Stomach (tissue), 19 donors: ENCODE results near the gene PCDHA8. TPM values are rescaled to one million over a fixed set of nuclear protein-coding genes. Genes with fewer than 3 reads are reported as not detected.
"Not testable (repeated sequence)": the region's sequence is repeated elsewhere in the genome, so short reads cannot be mapped to it uniquely, and the experiment has no call there.

ENCODE experiments used
- DNase-seq, 2 donors: peaks; one replicate each; pipeline versions ENCODE4 v3.0.0 to v3.0.0-alpha.2; 2013 to 2019
- H3K27ac ChIP-seq, 5 donors: fragments of 200-600 bp in 4 of 5; sonication (generic) in 4 of 5; one replicate each; pipeline ENCODE4 v1.5.1; 2013 to 2019; ENCODE audit warnings: mild to moderate bottlenecking in 1 of 5, moderate library complexity in 1 of 5
- H3K27me3 ChIP-seq, 3 donors: fragments of 200-600 bp; sonication (generic); one replicate each; pipeline ENCODE4 v1.5.1; 2017 to 2019; ENCODE audit warnings: mixed run types in 1 of 3
- H3K36me3 ChIP-seq, 4 donors: fragments of 200-600 bp; sonication (generic); 1 replicate in 3 of 4; 2 replicates in 1 of 4; pipeline ENCODE4 v1.5.1; 2016 to 2019
- H3K4me1 ChIP-seq, 4 donors: fragments of 200-600 bp; sonication (generic); one replicate each; pipeline ENCODE4 v1.5.1; 2016 to 2019
- H3K4me3 ChIP-seq, 4 donors: fragments of 200-600 bp; sonication (generic) in 3 of 4; one replicate each; pipeline ENCODE4 v1.5.1; 2016 to 2019; ENCODE audit warnings: mild to moderate bottlenecking in 1 of 4
- H3K9me3 ChIP-seq, 4 donors: fragments of 200-600 bp; sonication (generic); one replicate each; pipeline ENCODE4 v1.5.1; 2016 to 2019
- CTCF ChIP-seq, 7 experiments: fragments of 450-650 bp in 4 of 7; fragments of 200-600 bp in 3 of 7; sonication (generic) in 3 of 7; IDR thresholded peaks; one replicate each; pipeline ENCODE4 v1.5.1; 2016 to 2019; ENCODE audit warnings: antibody characterized with exemption in 7 of 7, control low read depth in 2 of 7, mild to moderate bottlenecking in 1 of 7
- EP300 ChIP-seq: sonication (generic); formaldehyde crosslinking; IDR thresholded peaks from one replicate; pipeline ENCODE4 v1.6.1; 2017; ENCODE audit warnings: antibody characterized with exemption
- POLR2A ChIP-seq, 4 donors: fragments of 450-650 bp; IDR thresholded peaks; one replicate each; pipeline ENCODE4 v1.6.1; 2016; ENCODE audit warnings: antibody characterized with exemption in 4 of 4, control low read depth in 2 of 4, mild to moderate bottlenecking in 1 of 4, moderate library complexity in 1 of 4
- POLR2AphosphoS5 ChIP-seq, 3 donors: sonication (generic); formaldehyde crosslinking; IDR thresholded peaks; one replicate each; pipeline ENCODE4 v1.6.1; 2016; ENCODE audit warnings: antibody characterized with exemption in 3 of 3
- WGBS, 5 donors: extraction: QIAGEN DNeasy Blood & Tissue Kit in 3 of 5; methylation state at CpG; one replicate each; pipeline versions ENCODE4 v1.1.5 to v1.1.7; 2013 to 2018; 5-methylcytosine and 5-hydroxymethylcytosine counted together
- intact Hi-C: fragments of 100-400 bp; cut with DNase I; formaldehyde crosslinking; loops from one replicate; pipeline ENCODE4 v1.15.1; 2023; ENCODE audit warnings: low total_unique reads
- long read RNA-seq, 10 donors: transcript quantifications; one replicate each; lab custom pipeline, GENCODE V29; 2026
- polyA plus RNA-seq, 3 donors: library from polyadenylated mRNA; stranded (reverse); fragments of 200-250 nt; gene quantifications; one replicate each; pipeline ENCODE4 v1.2.3, GENCODE V29; 2013
- total RNA-seq, 5 donors: library from RNA; depleted of rRNA; stranded (reverse); fragments of >200 nt; gene quantifications; one replicate each; pipeline versions ENCODE4 v1.1.0 to v1.2.3, GENCODE V29; 2014 to 2016
- donor health status: healthy with polysubstance abuse.
- donor health status: Bipolar disorder and iron deficiency.
- donor health status: healthy.

PCDHA8 gene
- total RNA-seq (under 1 TPM in 2 of 5 donors, not detected in 3; 0.18 to 0.29 TPM), polyA plus RNA-seq (not detected)
- long read RNA-seq, donor 1: 0 reads
- long read RNA-seq, donor 2: 0 reads
- long read RNA-seq, donor 3: 0 reads
- long read RNA-seq, donor 4: 0 reads
- long read RNA-seq, donor 5: 0 reads
- long read RNA-seq, donor 6: 0 reads
- long read RNA-seq, donor 7, partial matches to known transcripts: 0 of 1 reads
- long read RNA-seq, donor 7, other reads (novel, unspliced or antisense): 0 of 1 reads
- long read RNA-seq, donor 8: 0 reads
- long read RNA-seq, donor 9: 0 reads
- long read RNA-seq, donor 10: 0 reads

GRCh38 chr5:140840978-140841962 lies at the start of gene PCDHA8:
TSS of gene PCDHA8 (plus strand) at chr5:140841187. CDS start at chr5:140841322, 135 bp downstream.
- H3K4me3 ChIP-seq: no peak within 1 kb of the TSS
- peaks cover 18 to 78% (median 46%) of the 10 kb centered on the region in 4 donors for H3K9me3 ChIP-seq
- TF ChIP-seq POLR2A (IDR thresholded peaks at IDR 0.05) (no peak), EP300 (no peak), CTCF (IDR thresholded peaks at IDR 0.05) (no peak), POLR2AphosphoS5 (IDR thresholded peaks at IDR 0.05) (no peak)
- intact Hi-C loops: no loop called here
- no peak within 1 kb of the TSS for H3K27ac ChIP-seq
- WGBS, 5 donors: 20 to 36% (median 26%) methylated on average over 21 to 47 of the region's 47 CpGs
- no peak for DNase-seq
- no peaks in the 10 kb centered on the region for H3K36me3 ChIP-seq
- H3K4me1 ChIP-seq: no peaks in the 10 kb centered on the region
- peaks cover 0 to 46% (median 6%) of the 10 kb centered on the region in 3 donors for H3K27me3 ChIP-seq

- Histone ChIP-seq H3K27ac (no peak within 1 kb of the TSS), H3K9me3 (peaks cover 9 to 92% (median 71%) of the 10 kb centered on the region in 4 donors), H3K4me3 (peak within 1 kb of the TSS in 1 of 4 donors; percentile 6), H3K27me3 (peaks cover 0 to 35% (median 11%) of the 10 kb centered on the region in 3 donors), H3K4me1 (no peaks in the 10 kb centered on the region), H3K36me3 (no peaks in the 10 kb centered on the region)
- TF ChIP-seq EP300 (no peak), POLR2AphosphoS5 (IDR thresholded peaks at IDR 0.05) (no peak), CTCF (IDR thresholded peaks at IDR 0.05) (no peak), POLR2A (IDR thresholded peaks at IDR 0.05) (no peak)
- intact Hi-C loops: no loop called here
- DNase-seq: no peak
- 18 to 33% (median 20%) methylated on average over 10 to 27 of the region's 27 CpGs for WGBS, 5 donors
These were observed 46.3 kb upstream of the PCDHA8 start, which contains the start of gene PCDHA2 for GRCh38 chr5:140794595-140795258. TSS of gene PCDHA2 (plus strand) at chr5:140794852.

GRCh38 chr5:140795259-140795641 lies 45.7 kb upstream of the PCDHA8 start:
- no peak for TF ChIP-seq CTCF (IDR thresholded peaks at IDR 0.05)
- no peak for TF ChIP-seq EP300
- TF ChIP-seq POLR2AphosphoS5 (IDR thresholded peaks at IDR 0.05): no peak
- no peak for TF ChIP-seq POLR2A (IDR thresholded peaks at IDR 0.05)
- Histone ChIP-seq H3K4me3 (peak overlapping the region in 1 of 4 donors; percentile 6), H3K9me3 (peaks cover 9 to 91% (median 68%) of the 10 kb centered on the region in 4 donors)

GRCh38 chr5:140796072-140796717 lies 44.8 kb upstream of the PCDHA8 start:
- H3K4me3 ChIP-seq, intact Hi-C loops, DNase-seq, H3K4me1 ChIP-seq, H3K27ac ChIP-seq, H3K36me3 ChIP-seq: not testable (repeated sequence)
- H3K9me3 ChIP-seq: peaks cover 11 to 89% (median 69%) of the 10 kb centered on the region in 4 donors
- peaks cover 0 to 41% (median 11%) of the 10 kb centered on the region in 3 donors for H3K27me3 ChIP-seq
- 52 to 73% (median 55%) methylated on average over 35 to 72 of the region's 72 CpGs for WGBS, 5 donors

More at GRCh38 chr5:140795259-140795641, 45.7 kb upstream of the PCDHA8 start:
- H3K4me1 ChIP-seq: no peaks in the 10 kb centered on the region
- no peaks in the 10 kb centered on the region for H3K36me3 ChIP-seq
- H3K27ac ChIP-seq: no peak overlapping the region
- intact Hi-C loops: no loop called here
- 20 to 30% (median 23%) methylated on average over 14 to 15 of the region's 15 CpGs for WGBS, 5 donors
- H3K27me3 ChIP-seq: peaks cover 0 to 36% (median 11%) of the 10 kb centered on the region in 3 donors
- DNase-seq: no peak
